IPS DF 4.7 (cell line): ENCODE results near the gene ZNF783.
"Not testable (repeated sequence)": the region's sequence is repeated elsewhere in the genome, so short reads cannot be mapped to it uniquely, and the experiment has no call there.

Experiments used
- DNase-seq: peaks from one replicate; pipeline ENCODE4 v3.0.0-alpha.2; 2013; ENCODE audit warnings: low spot score; ENCODE audit errors: extremely low read depth

ZNF783 gene

GRCh38 chr7:149329766-149330334 lies 67.9 kb downstream of the ZNF783 start:
- DNase-seq, result no peak

GRCh38 chr7:149330914-149331567 lies 69.0 kb downstream of the ZNF783 start:
- DNase-seq, result no peak

GRCh38 chr7:149332602-149333320 lies 70.8 kb downstream of the ZNF783 start:
- not testable (repeated sequence) for DNase-seq

GRCh38 chr7:149333321-149333717 lies 71.3 kb downstream of the ZNF783 start:
- DNase-seq, result no peak

- DNase-seq, result no peak
These were observed 72.2 kb downstream of the ZNF783 start for GRCh38 chr7:149334219-149334618.
